Measurements from ENCODE around the gene EHD1.

DNA sequence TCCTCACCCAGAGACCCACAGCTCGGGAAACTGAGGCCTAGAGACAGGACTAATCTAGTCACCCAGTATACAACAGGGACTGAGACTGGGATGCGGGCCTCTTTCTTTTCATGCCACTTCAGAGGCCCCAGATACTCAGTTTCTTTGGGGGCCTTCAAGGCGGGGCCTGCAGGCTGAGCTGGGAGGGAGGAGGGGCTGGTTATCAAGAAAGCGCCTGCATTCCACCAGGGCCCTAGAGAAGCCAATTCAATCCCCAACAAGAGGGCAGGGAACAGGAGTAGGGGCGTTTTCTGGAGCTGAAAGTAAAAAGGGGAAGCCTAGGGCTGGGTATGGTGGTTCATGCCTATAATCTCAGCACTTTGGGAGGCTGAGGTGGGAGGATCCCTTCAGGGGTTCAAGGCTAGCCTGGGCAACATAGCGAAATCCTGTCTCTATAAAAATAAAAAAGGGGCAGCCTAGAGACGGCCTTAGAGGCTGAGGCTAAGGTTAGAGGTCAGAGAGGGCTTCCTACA, 37.0 kb upstream of the EHD1 start:
- TF ChIP-seq POLR2AphosphoS5 (IDR thresholded peaks at IDR 0.05; ENCODE audit: borderline replicate concordance, low read depth, low read length): no peak
- TF ChIP-seq EZH2 (IDR thresholded peaks at IDR 0.05): no peak
